CD8-positive, alpha-beta memory T cell (primary cell): Measurements from ENCODE around the gene ARHGEF28. TPM values are rescaled to one million over a fixed set of nuclear protein-coding genes. Genes with fewer than 3 reads are reported as not detected.

Experiments used
- CTCF ChIA-PET: fragments of 350-600 bp; sonication (Branson Sonifier 250); formaldehyde crosslinking; loops from one replicate; lab custom pipeline; 2021; ENCODE audit warnings: antibody characterized with exemption; lab: Charles Lee
- POLR2A ChIA-PET: fragments of 350-600 bp; sonication (Branson Sonifier 250); formaldehyde crosslinking; loops from one replicate; lab custom pipeline; 2021; ENCODE audit warnings: antibody characterized with exemption; lab: Charles Lee
- DNase-seq, 5 donors: peaks; one replicate each; pipeline versions ENCODE4 v3.0.0 to v3.0.0-alpha.2; 2020 to 2022; ENCODE audit warnings: mixed read lengths in 1 of 5
- H3K27ac ChIP-seq: one replicate; pipeline ENCODE4 v1.7.0; 2013; ENCODE audit warnings: low read depth, mild to moderate bottlenecking, low read length, moderate library complexity
- H3K27me3 ChIP-seq: 2 replicates; pipeline ENCODE4 v1.7.0; 2013; ENCODE audit warnings: low read length, mild to moderate bottlenecking; ENCODE audit not compliant: insufficient read depth, poor library complexity, severe bottlenecking
- H3K36me3 ChIP-seq: 2 replicates; pipeline ENCODE4 v1.7.0; 2013; ENCODE audit warnings: mild to moderate bottlenecking, low read length, moderate library complexity; ENCODE audit not compliant: insufficient read depth
- H3K4me1 ChIP-seq: 2 replicates; pipeline ENCODE4 v1.7.0; 2013; ENCODE audit warnings: mild to moderate bottlenecking, low read length, moderate library complexity; ENCODE audit not compliant: insufficient read depth
- H3K4me3 ChIP-seq: 2 replicates; pipeline ENCODE4 v1.7.0; 2013; ENCODE audit warnings: mild to moderate bottlenecking, low read length
- H3K9me3 ChIP-seq: 2 replicates; pipeline ENCODE4 v1.7.0; 2013; ENCODE audit warnings: mild to moderate bottlenecking, low read length
- H3K27ac Mint-ChIP-seq, 8 donors: one replicate each; pipeline ENCODE4 v1.8.0; 2020 to 2021; ENCODE audit warnings: mixed read lengths in 8 of 8, mild to moderate bottlenecking in 6 of 8, inconsistent platforms in 3 of 8, moderate library complexity in 3 of 8
- H3K27me3 Mint-ChIP-seq, 2 donors: one replicate each; pipeline ENCODE4 v1.8.0; 2020 to 2021; ENCODE audit warnings: mixed read lengths in 2 of 2, mild to moderate bottlenecking in 1 of 2, moderate library complexity in 1 of 2
- H3K36me3 Mint-ChIP-seq, 3 donors: one replicate each; pipeline ENCODE4 v1.8.0; 2020 to 2021; ENCODE audit warnings: mixed read lengths in 3 of 3, inconsistent platforms in 1 of 3, mild to moderate bottlenecking in 1 of 3
- H3K4me1 Mint-ChIP-seq, 3 donors: one replicate each; pipeline ENCODE4 v1.8.0; 2020 to 2021; ENCODE audit warnings: mixed read lengths in 3 of 3, inconsistent platforms in 1 of 3, mild to moderate bottlenecking in 1 of 3
- H3K4me3 Mint-ChIP-seq, 7 donors: one replicate each; pipeline ENCODE4 v1.8.0; 2020 to 2021; ENCODE audit warnings: mixed read lengths in 7 of 7, mild to moderate bottlenecking in 6 of 7, moderate library complexity in 4 of 7, inconsistent platforms in 2 of 7
- H3K9me3 Mint-ChIP-seq, 5 donors: one replicate each; pipeline ENCODE4 v1.8.0; 2020 to 2022; ENCODE audit warnings: mixed read lengths in 5 of 5, mild to moderate bottlenecking in 3 of 5, moderate library complexity in 2 of 5, inconsistent platforms in 1 of 5
- polyA plus RNA-seq: library from polyadenylated mRNA; unstranded; fragments of 300-500 nt; fragmentation: Illumina TruSeq; gene quantifications from one replicate; pipeline ENCODE4 v1.2.3, GENCODE V29; 2021
- total RNA-seq, 2 experiments: library from RNA; stranded (reverse); gene quantifications; one replicate each; pipeline ENCODE4 v1.2.3, GENCODE V29; 2021

ARHGEF28 gene
- total and polyA plus RNA-seq, 3 experiments from 2014 or later: 0.24 to 0.28 (median 0.27) TPM

DNA sequence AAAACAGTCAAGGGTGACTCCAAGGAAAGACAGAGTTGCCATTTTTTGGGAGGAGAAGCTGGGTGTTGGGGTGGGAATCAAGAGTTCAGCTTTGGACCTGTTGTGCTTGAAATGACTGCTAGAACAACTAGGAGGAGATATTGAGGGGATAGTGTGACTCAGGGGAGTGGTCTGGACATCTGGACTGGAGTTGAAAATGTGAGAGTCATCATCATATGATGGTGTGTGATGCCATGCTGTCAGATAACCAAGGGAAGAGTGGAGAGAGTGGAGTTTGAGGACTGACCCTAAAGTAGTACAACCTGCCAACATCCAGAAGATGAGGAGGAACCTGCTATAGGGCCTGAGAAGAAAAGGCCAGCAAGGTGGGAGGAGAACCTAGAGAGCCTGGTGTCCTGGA is 199.7 kb downstream of the ARHGEF28 start:
- Histone ChIP-seq H3K27ac (no peak overlapping the region), H3K9me3 (no peaks in the 10 kb centered on the region), H3K4me1 (no peaks in the 10 kb centered on the region), H3K36me3 (no peaks in the 10 kb centered on the region), H3K4me3 (no peak overlapping the region), H3K27me3 (no peaks in the 10 kb centered on the region)
- ChIA-PET CTCF (no interaction called here), POLR2A (no interaction called here)
- no peaks in the 10 kb centered on the region for H3K9me3 Mint-ChIP-seq
- no peak overlapping the region for H3K27ac Mint-ChIP-seq
- H3K4me3 Mint-ChIP-seq: no peak overlapping the region
- H3K27me3 Mint-ChIP-seq: peaks cover 4 to 5% of the 10 kb centered on the region in 2 donors
- no peaks in the 10 kb centered on the region for H3K36me3 Mint-ChIP-seq
- no peaks in the 10 kb centered on the region for H3K4me1 Mint-ChIP-seq
- DNase-seq: no peak

DNA sequence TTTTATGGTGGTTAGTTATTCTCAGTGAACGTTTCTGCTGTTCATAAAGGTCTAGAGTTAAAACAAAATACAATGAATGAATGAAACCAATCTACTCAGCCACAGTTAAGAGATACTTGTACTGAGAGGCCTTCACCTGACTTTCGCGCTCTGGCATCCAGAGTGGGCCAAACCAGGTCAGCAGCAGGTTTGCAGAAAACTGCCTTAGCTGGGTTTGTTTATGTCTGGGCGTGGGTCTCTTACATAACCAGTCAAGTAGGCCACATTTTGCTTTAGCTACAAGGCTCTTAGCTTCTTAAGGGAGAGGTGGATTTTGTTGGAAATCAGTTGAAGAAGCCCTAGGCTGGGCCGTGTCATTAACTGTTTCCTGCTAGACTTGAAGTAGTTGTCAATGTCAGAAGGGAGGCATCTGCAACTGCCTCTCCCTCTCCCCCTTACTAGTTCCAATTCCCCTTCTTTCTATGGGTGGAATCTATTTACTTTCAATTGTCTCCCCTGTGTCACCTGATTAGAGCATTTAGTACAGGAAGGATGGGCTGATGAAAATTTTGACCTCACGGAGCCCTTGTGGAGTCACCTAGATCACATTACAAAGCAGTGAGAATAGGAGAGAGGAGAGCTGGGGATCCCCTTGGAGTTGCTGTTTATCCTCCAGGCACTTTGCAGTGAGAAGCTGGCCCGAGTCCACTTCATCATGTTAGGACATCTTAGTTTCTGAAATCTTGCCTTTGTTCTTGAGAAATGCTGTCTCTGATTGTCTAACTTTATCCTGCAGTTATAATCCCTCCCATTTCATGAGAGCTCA is 200.5 kb downstream of the ARHGEF28 start:
- Mint-ChIP-seq H3K4me3 (no peak overlapping the region), H3K27me3 (peaks cover 2 to 3% of the 10 kb centered on the region in 2 donors), H3K4me1 (no peaks in the 10 kb centered on the region), H3K27ac (no peak overlapping the region), H3K36me3 (no peaks in the 10 kb centered on the region), H3K9me3 (no peaks in the 10 kb centered on the region)
- Histone ChIP-seq H3K9me3 (no peaks in the 10 kb centered on the region), H3K36me3 (no peaks in the 10 kb centered on the region), H3K4me3 (no peak overlapping the region), H3K4me1 (no peaks in the 10 kb centered on the region), H3K27ac (no peak overlapping the region), H3K27me3 (no peaks in the 10 kb centered on the region)
- ChIA-PET CTCF (interaction anchor here (1.8 kb wide), 1 partner anchor 8 kb away, joined by 5 read pairs; no protein-coding TSS in a partner anchor), POLR2A (no interaction called here)
- DNase-seq: no peak

DNA sequence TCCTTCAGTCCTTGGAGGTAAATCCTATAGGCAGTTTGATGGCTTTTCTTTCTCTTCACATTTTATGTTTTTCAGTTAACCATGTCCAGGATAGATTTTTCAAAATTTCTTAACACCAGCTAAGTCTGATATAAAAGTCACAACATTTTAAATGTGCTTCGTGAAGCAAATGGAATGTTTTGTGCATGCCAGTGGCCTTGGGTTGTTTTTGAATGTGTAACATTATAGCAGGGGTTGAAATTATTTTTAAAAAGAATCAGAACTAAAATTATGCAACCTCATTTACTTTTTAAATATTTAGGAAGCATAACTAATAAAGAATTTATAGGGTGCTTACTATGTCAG is 201.1 kb downstream of the ARHGEF28 start:
- Mint-ChIP-seq H3K27me3 (peaks cover 2 to 3% of the 10 kb centered on the region in 2 donors), H3K36me3 (no peaks in the 10 kb centered on the region), H3K4me3 (no peak overlapping the region), H3K4me1 (no peaks in the 10 kb centered on the region), H3K27ac (no peak overlapping the region), H3K9me3 (no peaks in the 10 kb centered on the region)
- no peak for DNase-seq
- no peaks in the 10 kb centered on the region for H3K4me1 ChIP-seq
- no peak overlapping the region for H3K27ac ChIP-seq
- CTCF ChIA-PET: interaction anchor here (1.8 kb wide), 1 partner anchor 9 kb away, joined by 5 read pairs; no protein-coding TSS in a partner anchor
- H3K36me3 ChIP-seq: no peaks in the 10 kb centered on the region
- POLR2A ChIA-PET: no interaction called here
- H3K4me3 ChIP-seq: no peak overlapping the region
- H3K9me3 ChIP-seq: no peaks in the 10 kb centered on the region
- no peaks in the 10 kb centered on the region for H3K27me3 ChIP-seq

DNA sequence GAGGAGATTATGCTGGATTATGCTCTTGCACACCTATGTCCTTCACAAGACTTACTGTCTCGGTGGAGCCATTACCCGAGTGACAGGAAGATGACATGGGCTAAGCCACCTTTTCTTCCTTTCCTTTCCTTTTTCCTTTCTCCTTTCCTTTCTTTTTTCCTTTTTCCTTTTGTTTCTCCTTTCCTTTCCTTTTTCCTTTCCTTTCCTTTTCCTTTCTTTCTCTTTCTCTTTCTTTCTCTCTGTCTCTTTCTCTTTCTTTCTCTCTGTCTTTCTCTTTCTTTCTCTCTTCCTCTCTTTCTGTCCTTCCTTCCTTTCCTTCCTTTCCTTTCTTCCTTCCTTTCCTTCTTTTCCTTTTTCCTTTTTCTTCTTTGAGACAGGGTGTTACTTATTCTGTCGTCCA is 202.5 kb downstream of the ARHGEF28 start:
- H3K4me3 Mint-ChIP-seq: no peak overlapping the region
- H3K27me3 ChIP-seq: no peaks in the 10 kb centered on the region

DNA sequence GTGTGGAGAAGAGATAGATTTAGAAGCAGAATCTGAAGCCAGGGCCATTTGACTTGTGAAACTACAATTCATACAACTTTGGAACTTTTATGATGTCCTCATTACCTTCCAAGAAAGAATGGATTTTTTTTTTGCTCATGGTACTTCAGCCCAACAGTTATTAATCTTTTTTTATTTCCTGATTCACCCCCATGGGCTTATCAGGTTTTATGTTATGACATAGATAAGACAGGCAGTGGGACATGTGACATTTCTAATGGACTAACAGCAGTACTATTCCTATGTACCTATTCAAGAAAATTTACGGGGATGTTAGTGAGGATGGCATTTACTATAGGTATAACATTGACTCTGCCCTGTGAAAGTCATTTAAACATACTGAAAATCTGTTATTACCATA is 204.7 kb downstream of the ARHGEF28 start:
- Mint-ChIP-seq H3K4me3 (no peak overlapping the region), H3K9me3 (peaks cover 0 to 2% (median 0%) of the 10 kb centered on the region in 5 donors), H3K27me3 (peaks cover 3 to 4% of the 10 kb centered on the region in 2 donors), H3K4me1 (no peaks in the 10 kb centered on the region), H3K27ac (no peak overlapping the region), H3K36me3 (no peaks in the 10 kb centered on the region)
- CTCF ChIA-PET: interaction anchor here (0.7 kb wide), 1 partner anchor 9 kb away, joined by 3 read pairs; no protein-coding TSS in a partner anchor
- no peak for DNase-seq
- H3K27me3 ChIP-seq: no peaks in the 10 kb centered on the region
- H3K4me3 ChIP-seq: no peak overlapping the region
- no peak overlapping the region for H3K27ac ChIP-seq
- POLR2A ChIA-PET: no interaction called here
- H3K36me3 ChIP-seq: no peaks in the 10 kb centered on the region
- no peaks in the 10 kb centered on the region for H3K4me1 ChIP-seq
- no peaks in the 10 kb centered on the region for H3K9me3 ChIP-seq

More for the DNA sequence above, 202.5 kb downstream of the ARHGEF28 start:
- DNase-seq: no peak
- ChIA-PET CTCF (no interaction called here), POLR2A (no interaction called here)
- Mint-ChIP-seq H3K9me3 (no peaks in the 10 kb centered on the region), H3K27ac (no peak overlapping the region), H3K27me3 (peaks cover 2 to 3% of the 10 kb centered on the region in 2 donors), H3K36me3 (no peaks in the 10 kb centered on the region), H3K4me1 (no peaks in the 10 kb centered on the region)
- no peaks in the 10 kb centered on the region for H3K36me3 ChIP-seq
- H3K4me1 ChIP-seq: no peaks in the 10 kb centered on the region
- no peak overlapping the region for H3K27ac ChIP-seq
- no peaks in the 10 kb centered on the region for H3K9me3 ChIP-seq
- no peak overlapping the region for H3K4me3 ChIP-seq

DNA sequence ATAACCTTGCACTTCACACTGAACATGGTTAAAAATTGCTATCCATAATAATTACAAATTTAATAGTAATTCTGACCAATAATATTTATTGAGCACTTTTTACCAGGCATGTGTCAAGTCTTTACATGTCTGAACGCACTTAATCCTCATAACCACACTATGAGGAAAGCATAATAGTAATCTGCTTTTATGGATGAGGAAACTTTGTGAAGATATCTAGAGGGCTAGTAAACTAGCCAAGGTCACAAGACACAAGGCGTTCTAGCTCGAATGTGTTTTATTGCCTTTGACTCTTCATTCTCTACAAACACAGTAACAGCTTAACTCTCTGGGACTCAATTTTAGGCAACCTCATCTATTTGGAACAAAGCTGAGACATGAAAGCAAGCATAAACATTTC is 205.1 kb downstream of the ARHGEF28 start:
- Histone ChIP-seq H3K4me3 (no peak overlapping the region), H3K4me1 (no peaks in the 10 kb centered on the region), H3K36me3 (no peaks in the 10 kb centered on the region), H3K27ac (no peak overlapping the region), H3K9me3 (no peaks in the 10 kb centered on the region), H3K27me3 (no peaks in the 10 kb centered on the region)
- ChIA-PET CTCF (interaction anchor here (0.8 kb wide), 1 partner anchor 9 kb away, joined by 3 read pairs; no protein-coding TSS in a partner anchor), POLR2A (no interaction called here)
- Mint-ChIP-seq H3K4me3 (no peak overlapping the region), H3K27ac (no peak overlapping the region), H3K4me1 (no peaks in the 10 kb centered on the region), H3K36me3 (no peaks in the 10 kb centered on the region), H3K27me3 (peaks cover 3 to 5% of the 10 kb centered on the region in 2 donors), H3K9me3 (peaks cover 0 to 3% (median 0%) of the 10 kb centered on the region in 5 donors)
- no peak for DNase-seq

DNA sequence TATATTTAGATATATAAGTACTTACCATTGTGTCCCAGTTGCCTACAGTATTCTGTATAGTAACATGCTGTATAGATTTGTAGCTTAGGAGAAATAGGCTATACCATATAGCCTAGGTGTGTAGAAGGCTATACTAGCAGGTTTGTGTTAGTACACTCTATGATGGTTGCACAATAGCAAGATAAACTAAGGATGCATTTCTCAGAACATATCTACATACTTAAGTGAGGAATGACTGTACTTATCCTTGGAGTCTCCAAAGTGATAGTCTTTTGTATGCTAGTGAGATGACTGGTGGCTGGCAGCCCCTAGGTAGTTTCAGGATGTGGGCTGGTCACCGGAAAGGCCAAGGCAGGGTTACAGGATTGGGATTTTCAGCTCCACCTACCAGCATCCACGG is 208.7 kb downstream of the ARHGEF28 start:
- H3K27ac ChIP-seq: no peak overlapping the region
- no peaks in the 10 kb centered on the region for H3K27me3 ChIP-seq
- CTCF ChIA-PET: no interaction called here
- H3K4me1 Mint-ChIP-seq: no peaks in the 10 kb centered on the region
- H3K4me1 ChIP-seq: no peaks in the 10 kb centered on the region
- H3K4me3 ChIP-seq: no peak overlapping the region
- no peak overlapping the region for H3K27ac Mint-ChIP-seq
- H3K9me3 Mint-ChIP-seq: peaks cover 0 to 6% (median 2%) of the 10 kb centered on the region in 5 donors
- no peaks in the 10 kb centered on the region for H3K9me3 ChIP-seq
- no peak overlapping the region for H3K4me3 Mint-ChIP-seq
- no peaks in the 10 kb centered on the region for H3K36me3 ChIP-seq
- DNase-seq: no peak
- peaks cover 8 to 15% of the 10 kb centered on the region in 2 donors for H3K27me3 Mint-ChIP-seq
- POLR2A ChIA-PET: no interaction called here
- H3K36me3 Mint-ChIP-seq: no peaks in the 10 kb centered on the region

DNA sequence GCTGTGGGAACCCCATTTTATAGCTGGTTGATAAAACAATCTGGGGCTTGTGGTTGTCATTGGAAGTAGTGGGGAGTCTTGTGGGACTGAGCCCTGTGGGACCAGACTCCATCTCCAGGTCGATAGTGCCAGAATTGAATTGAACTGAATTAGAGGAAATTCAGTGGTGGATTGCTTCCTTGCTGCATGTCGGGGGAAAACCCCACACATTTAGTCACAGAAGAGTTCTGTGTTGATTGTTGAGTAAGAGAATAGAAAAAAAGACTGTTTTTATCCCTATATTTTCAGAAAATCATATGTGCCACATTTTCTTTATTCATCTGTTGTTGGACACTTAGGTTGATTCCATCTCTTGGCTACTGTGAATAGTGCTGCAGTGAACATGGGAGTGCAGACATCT is 209.7 kb downstream of the ARHGEF28 start:
- no peak overlapping the region for H3K27ac ChIP-seq
- Mint-ChIP-seq H3K27me3 (peaks cover 8 to 17% of the 10 kb centered on the region in 2 donors), H3K27ac (no peak overlapping the region), H3K9me3 (peaks cover 0 to 6% (median 2%) of the 10 kb centered on the region in 5 donors), H3K36me3 (no peaks in the 10 kb centered on the region), H3K4me3 (no peak overlapping the region), H3K4me1 (no peaks in the 10 kb centered on the region)
- no peak for DNase-seq
- ChIA-PET CTCF (no interaction called here), POLR2A (no interaction called here)
- H3K4me1 ChIP-seq: no peaks in the 10 kb centered on the region
- no peaks in the 10 kb centered on the region for H3K9me3 ChIP-seq
- no peaks in the 10 kb centered on the region for H3K27me3 ChIP-seq
- no peak overlapping the region for H3K4me3 ChIP-seq
- no peaks in the 10 kb centered on the region for H3K36me3 ChIP-seq
